ENCODE results near the gene DIO3.

- TF ChIP-seq CTCF (IDR thresholded peaks at IDR 0.05) (no peak), POLR2A (IDR thresholded peaks at IDR 0.05) (no peak)
Measured at GRCh38 chr14:101552786-101553231, 8.5 kb upstream of the DIO3 start.
